WTC11 (cell line): ENCODE data around the gene CCBE1. TPM values are rescaled to one million over a fixed set of nuclear protein-coding genes. Genes with fewer than 3 reads are reported as not detected.

ENCODE experiments used
- ATAC-seq: fragments of 200-7000 bp; cut with Tn5 transposase; 2 replicates; pipeline ENCODE4 v1.10.0; 2021; ENCODE audit warnings: mild to moderate bottlenecking, moderate library complexity
- CTCF ChIA-PET: fragments of 300-600 bp; sonication (Branson Sonifier 250); formaldehyde crosslinking; loops from one replicate; lab custom pipeline; 2021; ENCODE audit warnings: antibody characterized with exemption; lab: Charles Lee
- POLR2A ChIA-PET: fragments of 350-600 bp; sonication (Branson Sonifier 250); formaldehyde crosslinking; loops from one replicate; lab custom pipeline; 2021; ENCODE audit warnings: antibody characterized with exemption; lab: Charles Lee
- DNase-seq: peaks from one replicate; pipeline ENCODE4 v3.0.0; 2021; ENCODE audit warnings: low spot score
- H3K27ac Mint-ChIP-seq: 2 replicates; pipeline ENCODE4 v1.8.0; 2021; ENCODE audit warnings: mixed read lengths
- H3K27me3 Mint-ChIP-seq: 2 replicates; pipeline ENCODE4 v1.8.0; 2021; ENCODE audit warnings: low read depth, mild to moderate bottlenecking, moderate library complexity, mixed read lengths
- H3K36me3 Mint-ChIP-seq: 2 replicates; pipeline ENCODE4 v1.8.0; 2021; ENCODE audit warnings: mixed read lengths
- H3K4me1 Mint-ChIP-seq: 2 replicates; pipeline ENCODE4 v1.8.0; 2022; ENCODE audit warnings: mixed read lengths
- H3K4me3 Mint-ChIP-seq: 2 replicates; pipeline ENCODE4 v1.8.0; 2021; ENCODE audit warnings: mild to moderate bottlenecking, moderate library complexity, mixed read lengths
- H3K9me3 Mint-ChIP-seq: 2 replicates; pipeline ENCODE4 v1.8.0; 2021; ENCODE audit warnings: mixed read lengths
- ERG ChIP-seq: fragments of 250-450 bp; sonication (Bioruptor Pico); IDR thresholded peaks from 2 replicates; pipeline ENCODE4 v1.8.0; 2021; ENCODE audit warnings: mild to moderate bottlenecking
- ESRRA ChIP-seq: sonication (generic); formaldehyde crosslinking; IDR thresholded peaks from 2 replicates; pipeline ENCODE4 v1.8.1; 2022; ENCODE audit warnings: mild to moderate bottlenecking, missing genetic modification reagents, borderline replicate concordance
- FOXJ3 ChIP-seq: sonication (generic); formaldehyde crosslinking; IDR thresholded peaks from 2 replicates; pipeline ENCODE4 v1.9.0; 2021; ENCODE audit warnings: missing genetic modification reagents, mild to moderate bottlenecking, borderline replicate concordance
- GTF2I ChIP-seq: fragments of 250-450 bp; sonication (Bioruptor Pico); conservative IDR thresholded peaks from 2 replicates; pipeline ENCODE4 v1.4.0; 2021; ENCODE audit warnings: mild to moderate bottlenecking
- HMGA2 ChIP-seq: fragments of 250-450 bp; sonication (Bioruptor Pico); IDR thresholded peaks from 2 replicates; pipeline ENCODE4 v1.4.0; 2021; ENCODE audit warnings: mild to moderate bottlenecking, moderate library complexity
- JUN ChIP-seq: sonication (generic); formaldehyde crosslinking; IDR thresholded peaks from 2 replicates; pipeline ENCODE4 v1.8.0; 2023; ENCODE audit warnings: mild to moderate bottlenecking, missing genetic modification reagents
- MAX ChIP-seq: sonication (generic); formaldehyde crosslinking; IDR thresholded peaks from 2 replicates; pipeline ENCODE4 v1.8.0; 2022; ENCODE audit warnings: mild to moderate bottlenecking, missing genetic modification reagents
- MLX ChIP-seq: sonication (generic); formaldehyde crosslinking; IDR thresholded peaks from 2 replicates; pipeline ENCODE4 v1.8.1; 2023; ENCODE audit warnings: mild to moderate bottlenecking, missing genetic modification reagents, moderate library complexity
- NFE2L1 ChIP-seq: sonication (generic); formaldehyde crosslinking; IDR thresholded peaks from 2 replicates; pipeline ENCODE4 v1.8.1; 2023; ENCODE audit warnings: missing genetic modification reagents
- NR1H2 ChIP-seq: sonication (generic); formaldehyde crosslinking; IDR thresholded peaks from 2 replicates; pipeline ENCODE4 v1.9.0; 2021; ENCODE audit warnings: mild to moderate bottlenecking, moderate library complexity, missing genetic modification reagents
- NR3C1 ChIP-seq: sonication (generic); formaldehyde crosslinking; conservative IDR thresholded peaks from 2 replicates; pipeline ENCODE4 v1.8.1; 2023; ENCODE audit warnings: low read depth, mild to moderate bottlenecking, missing genetic modification reagents
- OVOL2 ChIP-seq: fragments of 250-450 bp; sonication (Bioruptor Pico); IDR thresholded peaks from 2 replicates; pipeline ENCODE4 v1.9.0; 2021; ENCODE audit warnings: mild to moderate bottlenecking, borderline replicate concordance
- PRDM15 ChIP-seq: sonication (generic); formaldehyde crosslinking; IDR thresholded peaks from 2 replicates; pipeline ENCODE4 v1.8.0; 2022; ENCODE audit warnings: missing genetic modification reagents
- SOX15 ChIP-seq: fragments of 250-450 bp; sonication (Bioruptor Pico); IDR thresholded peaks from 2 replicates; pipeline ENCODE4 v1.9.0; 2021; ENCODE audit warnings: mild to moderate bottlenecking
- SP1 ChIP-seq: sonication (generic); formaldehyde crosslinking; conservative IDR thresholded peaks from 2 replicates; pipeline ENCODE4 v1.8.1; 2022; ENCODE audit warnings: missing genetic modification reagents
- STAT6 ChIP-seq: sonication (generic); formaldehyde crosslinking; conservative IDR thresholded peaks from 2 replicates; pipeline ENCODE4 v1.8.1; 2023; ENCODE audit warnings: mild to moderate bottlenecking, low read depth, missing genetic modification reagents, moderate library complexity
- TP53 ChIP-seq: sonication (generic); formaldehyde crosslinking; IDR thresholded peaks from 2 replicates; pipeline ENCODE4 v1.8.1; 2023; ENCODE audit warnings: mild to moderate bottlenecking, missing genetic modification reagents
- USF2 ChIP-seq: sonication (generic); formaldehyde crosslinking; IDR thresholded peaks from 2 replicates; pipeline ENCODE4 v1.8.1; 2023; ENCODE audit warnings: mild to moderate bottlenecking, missing genetic modification reagents, moderate library complexity
- ZNF121 ChIP-seq: sonication (generic); formaldehyde crosslinking; IDR thresholded peaks from 2 replicates; pipeline ENCODE4 v1.8.0; 2023; ENCODE audit warnings: missing genetic modification reagents
- ZNF263 ChIP-seq: sonication (generic); formaldehyde crosslinking; IDR thresholded peaks from 2 replicates; pipeline ENCODE4 v1.8.1; 2022; ENCODE audit warnings: low read depth, mild to moderate bottlenecking, moderate library complexity, missing genetic modification reagents
- ZNF512 ChIP-seq: sonication (generic); formaldehyde crosslinking; IDR thresholded peaks from 2 replicates; pipeline ENCODE4 v1.8.1; 2022; ENCODE audit warnings: missing genetic modification reagents, borderline replicate concordance
- ZNF671 ChIP-seq: fragments of 250-450 bp; sonication (Bioruptor Pico); IDR thresholded peaks from 2 replicates; pipeline ENCODE4 v1.8.0; 2021; ENCODE audit warnings: mild to moderate bottlenecking
- total RNA-seq: library from RNA; stranded (reverse); gene quantifications from 3 replicates; pipeline ENCODE4 v1.2.3, GENCODE V29; 2021

CCBE1 gene
- total RNA-seq, 1 experiment from 2014 or later: 9.7 TPM

- Mint-ChIP-seq H3K36me3 (peaks cover 5% of the 10 kb centered on the region), H3K4me3 (no peak overlapping the region), H3K4me1 (peaks cover 19% of the 10 kb centered on the region), H3K9me3 (peaks cover 16% of the 10 kb centered on the region), H3K27me3 (peaks cover 3% of the 10 kb centered on the region; the same call in 1 of the 2 replicates), H3K27ac (no peak overlapping the region)
- DNase-seq (no peak), ATAC-seq (no peak)
- no peak for TF ChIP-seq HMGA2 (CRISPR knock-in tag)
- no peak for TF ChIP-seq ERG (CRISPR knock-in tag)
- TF ChIP-seq NR1H2 (CRISPR knock-in tag): no peak
- TF ChIP-seq NR3C1 (CRISPR knock-in tag): no peak
- TF ChIP-seq OVOL2: no peak
- no peak for TF ChIP-seq MLX (CRISPR knock-in tag)
- no peak for TF ChIP-seq SOX15 (CRISPR knock-in tag)
- no peak for TF ChIP-seq SP1
- no peak for TF ChIP-seq STAT6 (CRISPR knock-in tag)
- no peak for TF ChIP-seq ESRRA (CRISPR knock-in tag)
- TF ChIP-seq GTF2I: no peak
- no peak for TF ChIP-seq ZNF512
- ChIA-PET CTCF (interaction anchor here (1.0 to 1.4 kb wide), 3 partner anchors 141 to 283 kb away, joined by 3 to 6 read pairs (median 3); partner anchors contain the start of genes CCBE1 and RAX), POLR2A (no interaction called here)
Observed at GRCh38 chr18:59555995-59556659, 141.1 kb downstream of the CCBE1 start.

- POLR2A ChIA-PET: no interaction called here
- ATAC-seq (no peak), DNase-seq (no peak)
- peaks cover 16% of the 10 kb centered on the region for H3K9me3 Mint-ChIP-seq
- H3K4me1 Mint-ChIP-seq: peaks cover 19% of the 10 kb centered on the region
- CTCF ChIA-PET: no interaction called here
- H3K27ac Mint-ChIP-seq: no peak overlapping the region; the same call in 1 of the 2 replicates
- no peak overlapping the region for H3K4me3 Mint-ChIP-seq
- H3K36me3 Mint-ChIP-seq: peaks cover 5% of the 10 kb centered on the region
- peaks cover 3% of the 10 kb centered on the region; the same call in 1 of the 2 replicates for H3K27me3 Mint-ChIP-seq
- TF ChIP-seq ERG (CRISPR knock-in tag): no peak
- TF ChIP-seq ZNF121 (CRISPR knock-in tag): no peak
- TF ChIP-seq TP53: no peak
- TF ChIP-seq JUN (CRISPR knock-in tag): no peak
- no peak for TF ChIP-seq NFE2L1 (CRISPR knock-in tag)
- no peak for TF ChIP-seq USF2
- no peak for TF ChIP-seq ZNF263 (CRISPR knock-in tag)
- no peak for TF ChIP-seq FOXJ3 (CRISPR knock-in tag)
- TF ChIP-seq PRDM15 (CRISPR knock-in tag): no peak
- no peak for TF ChIP-seq MAX (CRISPR knock-in tag)
- no peak for TF ChIP-seq ZNF671
Observed at GRCh38 chr18:59554796-59555335, 142.4 kb downstream of the CCBE1 start.
